ENCODE measurements around the gene PTPRG. TPM values are rescaled to one million over a fixed set of nuclear protein-coding genes. Genes with fewer than 3 reads are reported as not detected.

The PTPRG gene
- total RNA-seq, 1 donor: 148 TPM

DNA sequence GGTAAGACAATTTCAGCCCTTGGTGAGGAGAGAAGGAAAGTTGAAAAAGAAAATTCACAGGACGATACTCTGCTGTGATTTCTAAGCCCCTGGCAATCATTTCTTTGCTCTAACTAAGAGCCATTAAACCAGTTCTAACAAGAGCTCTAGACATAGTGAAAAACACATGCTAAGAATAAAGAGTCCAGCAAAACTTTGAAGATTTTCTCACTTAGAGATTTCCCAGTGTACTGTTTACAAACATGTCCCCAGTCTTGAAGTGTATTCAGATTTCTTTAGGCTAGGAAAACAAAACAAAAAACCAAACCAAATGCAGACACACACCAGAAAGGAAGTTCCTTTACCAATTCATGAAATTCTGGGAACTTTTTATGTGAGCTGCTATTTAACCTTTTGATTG, 325.8 kb downstream of the PTPRG start:
- Histone ChIP-seq H3K4me2 (ENCODE audit: insufficient read depth, low read length) (no peak overlapping the region), H2AFZ (ENCODE audit: low read length) (no peak overlapping the region), H3K4me1 (ENCODE audit: insufficient read depth, low read length) (no peaks in the 10 kb centered on the region), H3K27me3 (ENCODE audit: insufficient read depth, low read length) (no peaks in the 10 kb centered on the region), H3K27ac (ENCODE audit: low read depth, low read length) (no peak overlapping the region), H3K9me3 (ENCODE audit: low read depth, low read length) (no peaks in the 10 kb centered on the region), H3K36me3 (ENCODE audit: insufficient read depth, low read length) (no peaks in the 10 kb centered on the region), H4K20me1 (ENCODE audit: insufficient read depth, low read length) (peaks cover 18% of the 10 kb centered on the region), H3K4me3 (ENCODE audit: insufficient read depth, low read length) (no peak overlapping the region), H3K79me2 (ENCODE audit: insufficient read depth, low read length) (peaks cover 7% of the 10 kb centered on the region)
- TF ChIP-seq CTCF (IDR thresholded peaks at IDR 0.05; ENCODE audit: extremely low read depth, low read depth, low read length): no peak
- DNase-seq (ENCODE audit: insufficient read length, low spot score, missing footprints): no peak

DNA sequence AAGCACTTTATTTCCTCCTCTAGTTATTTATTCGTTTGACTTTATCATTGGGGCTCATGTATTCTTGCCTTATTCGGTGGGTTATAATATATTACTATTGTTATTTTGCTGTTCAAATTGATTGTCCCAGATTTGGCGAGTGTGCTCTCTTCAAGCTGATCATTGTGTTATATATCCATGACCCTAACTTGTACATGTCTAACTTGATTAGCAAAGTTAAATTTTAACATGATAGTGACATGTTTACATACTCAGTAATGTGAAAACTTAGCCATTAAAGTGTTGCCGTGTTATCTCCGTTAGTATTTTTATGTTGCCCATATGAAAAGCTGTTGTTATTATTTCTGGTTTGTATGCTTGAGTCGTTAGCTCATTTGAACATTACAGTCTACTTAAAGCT, 327.9 kb downstream of the PTPRG start:
- no peaks in the 10 kb centered on the region for H3K4me1 ChIP-seq (ENCODE audit: insufficient read depth, low read length)
- no peaks in the 10 kb centered on the region for H3K9me3 ChIP-seq (ENCODE audit: low read depth, low read length)
- H3K27me3 ChIP-seq (ENCODE audit: insufficient read depth, low read length): no peaks in the 10 kb centered on the region
- no peak for TF ChIP-seq CTCF (IDR thresholded peaks at IDR 0.05; ENCODE audit: extremely low read depth, low read depth, low read length)
- H2AFZ ChIP-seq (ENCODE audit: low read length): no peak overlapping the region
- no peaks in the 10 kb centered on the region for H3K79me2 ChIP-seq (ENCODE audit: insufficient read depth, low read length)
- H3K27ac ChIP-seq (ENCODE audit: low read depth, low read length): no peak overlapping the region
- peaks cover 15% of the 10 kb centered on the region for H4K20me1 ChIP-seq (ENCODE audit: insufficient read depth, low read length)
- no peak overlapping the region for H3K4me3 ChIP-seq (ENCODE audit: insufficient read depth, low read length)
- no peaks in the 10 kb centered on the region for H3K36me3 ChIP-seq (ENCODE audit: insufficient read depth, low read length)
- DNase-seq (ENCODE audit: insufficient read length, low spot score, missing footprints): no peak
- no peak overlapping the region for H3K4me2 ChIP-seq (ENCODE audit: insufficient read depth, low read length)

GRCh38 chr3:61890167-61890566, 328.8 kb downstream of the PTPRG start:
- H3K27me3 ChIP-seq (ENCODE audit: insufficient read depth, low read length): no peaks in the 10 kb centered on the region
- no peaks in the 10 kb centered on the region for H3K79me2 ChIP-seq (ENCODE audit: insufficient read depth, low read length)
- no peak overlapping the region for H3K4me3 ChIP-seq (ENCODE audit: insufficient read depth, low read length)
- H2AFZ ChIP-seq (ENCODE audit: low read length): no peak overlapping the region
- TF ChIP-seq CTCF (IDR thresholded peaks at IDR 0.05; ENCODE audit: extremely low read depth, low read depth, low read length): no peak
- no peaks in the 10 kb centered on the region for H3K9me3 ChIP-seq (ENCODE audit: low read depth, low read length)
- DNase-seq (ENCODE audit: insufficient read length, low spot score, missing footprints): no peak
- H3K4me1 ChIP-seq (ENCODE audit: insufficient read depth, low read length): peaks cover 8% of the 10 kb centered on the region
- H3K27ac ChIP-seq (ENCODE audit: low read depth, low read length): no peak overlapping the region
- no peak overlapping the region for H3K4me2 ChIP-seq (ENCODE audit: insufficient read depth, low read length)
- no peaks in the 10 kb centered on the region for H3K36me3 ChIP-seq (ENCODE audit: insufficient read depth, low read length)
- peaks cover 23% of the 10 kb centered on the region for H4K20me1 ChIP-seq (ENCODE audit: insufficient read depth, low read length)

DNA sequence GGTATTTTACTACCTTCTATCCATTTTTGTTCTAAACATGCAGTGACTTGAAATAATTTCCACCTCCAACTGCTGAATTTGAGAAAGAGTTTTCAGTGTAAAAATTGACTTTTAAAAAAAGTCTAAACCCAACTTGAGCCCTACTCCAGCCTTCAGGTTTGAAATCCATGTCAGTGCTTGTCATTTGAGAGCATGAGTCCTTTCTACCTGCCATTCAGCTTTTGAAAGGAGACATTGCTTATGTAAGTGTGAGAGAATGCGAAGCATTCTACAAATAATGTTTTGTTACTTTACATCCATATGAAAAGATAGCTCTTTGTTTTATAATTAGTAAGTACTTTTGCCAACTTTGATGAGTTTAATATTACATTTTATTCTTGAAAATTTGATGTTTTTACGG, 329.2 kb downstream of the PTPRG start:
- Histone ChIP-seq H3K36me3 (ENCODE audit: insufficient read depth, low read length) (no peaks in the 10 kb centered on the region), H3K27ac (ENCODE audit: low read depth, low read length) (no peak overlapping the region), H4K20me1 (ENCODE audit: insufficient read depth, low read length) (peaks cover 25% of the 10 kb centered on the region), H3K4me1 (ENCODE audit: insufficient read depth, low read length) (peaks cover 9% of the 10 kb centered on the region), H3K4me3 (ENCODE audit: insufficient read depth, low read length) (no peak overlapping the region), H3K79me2 (ENCODE audit: insufficient read depth, low read length) (no peaks in the 10 kb centered on the region), H3K4me2 (ENCODE audit: insufficient read depth, low read length) (no peak overlapping the region), H3K9me3 (ENCODE audit: low read depth, low read length) (no peaks in the 10 kb centered on the region), H3K27me3 (ENCODE audit: insufficient read depth, low read length) (no peaks in the 10 kb centered on the region), H2AFZ (ENCODE audit: low read length) (no peak overlapping the region)
- DNase-seq (ENCODE audit: insufficient read length, low spot score, missing footprints): no peak
- TF ChIP-seq CTCF (IDR thresholded peaks at IDR 0.05; ENCODE audit: extremely low read depth, low read depth, low read length): no peak

Data from osteoblast (primary cell).